OCI-LY3 (cell line): ENCODE results near the gene TBC1D4.

ENCODE experiments used
- H2AFZ ChIP-seq: fragments of 200-600, 300-600 bp; shearing (Covaris generic); 2 replicates; pipeline ENCODE4 v1.6.0; 2014; ENCODE audit warnings: antibody characterized with exemption, low read depth, low read length
- H3K27ac ChIP-seq: fragments of 200-600, 300-600 bp; sonication (generic); 2 replicates; pipeline ENCODE4 v1.5.1; 2014; ENCODE audit warnings: mild to moderate bottlenecking, low read length, moderate library complexity, mixed read lengths
- H3K27me3 ChIP-seq: fragments of 200-600, 300-600 bp; sonication (generic); 2 replicates; pipeline ENCODE4 v1.6.1; 2014; ENCODE audit warnings: low read depth, low read length, mixed read lengths
- H3K36me3 ChIP-seq: fragments of 200-600, 300-600 bp; sonication (generic); replicated peaks from 2 replicates; pipeline ENCODE3; 2014; ENCODE audit warnings: low read depth, low read length, mixed read lengths
- H3K4me1 ChIP-seq: fragments of 300-600, 200-600 bp; sonication (generic); 2 replicates; pipeline ENCODE4 v1.6.1; 2014; ENCODE audit warnings: low read length, mixed read lengths
- H3K4me2 ChIP-seq: fragments of 200-600, 300-600 bp; sonication (generic); 2 replicates; pipeline ENCODE4 v1.6.1; 2014; ENCODE audit warnings: low read length, mixed read lengths
- H3K4me3 ChIP-seq: fragments of 300-600, 200-600 bp; sonication (generic); 2 replicates; pipeline ENCODE4 v1.5.1; 2014; ENCODE audit warnings: antibody characterized with exemption, mild to moderate bottlenecking, low read length, moderate library complexity
- H3K79me2 ChIP-seq: fragments of 300-600, 200-600 bp; shearing (Covaris generic); 2 replicates; pipeline ENCODE4 v1.6.1; 2014; ENCODE audit warnings: mild to moderate bottlenecking, low read length, mixed read lengths
- H3K9ac ChIP-seq: fragments of 300-600, 200-600 bp; shearing (Covaris generic); 2 replicates; pipeline ENCODE4 v1.6.0; 2014; ENCODE audit warnings: mild to moderate bottlenecking, low read length, moderate library complexity
- H3K9me3 ChIP-seq: fragments of 200-600, 300-600 bp; shearing (Covaris generic); 2 replicates; pipeline ENCODE4 v1.6.1; 2014; ENCODE audit warnings: low read length, mixed read lengths; ENCODE audit not compliant: insufficient read depth
- H4K20me1 ChIP-seq: fragments of 200-600, 300-600 bp; sonication (generic); 2 replicates; pipeline ENCODE4 v1.6.1; 2016; ENCODE audit warnings: low read length, mixed read lengths; ENCODE audit not compliant: insufficient read depth
- EZH2phosphoT487 ChIP-seq: fragments of 200-600 bp; shearing (Covaris generic); IDR thresholded peaks from 2 replicates; pipeline ENCODE4 v1.6.1; 2018; ENCODE audit warnings: antibody characterized with exemption, mixed run types, low read depth
- TF ChIP-seq, protein P1 (sequence below): fragments of 200-600, 300-600 bp; sonication (generic); IDR thresholded peaks from 2 replicates; pipeline ENCODE4 v1.5.1; 2014; ENCODE audit warnings: antibody characterized with exemption, low read length, low read depth

TBC1D4 gene

DNA sequence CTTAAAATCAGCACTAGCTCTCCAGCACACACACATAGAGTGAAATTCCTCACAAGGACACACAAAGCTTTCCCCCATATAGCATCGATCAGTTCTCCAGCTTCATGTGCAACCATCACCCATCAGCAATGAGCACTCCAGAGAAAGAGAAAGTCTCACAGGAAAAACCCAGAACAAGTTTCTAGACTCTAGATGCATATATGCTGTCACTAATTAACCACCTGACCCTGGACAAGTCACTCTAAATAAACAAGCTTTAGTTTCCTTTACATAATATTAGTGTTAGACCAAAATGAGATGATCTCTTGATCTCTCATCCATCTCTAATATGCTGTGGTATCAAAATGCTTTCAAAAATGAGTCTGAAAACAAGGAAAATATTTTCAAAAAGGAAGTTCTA, 81.2 kb downstream of the TBC1D4 start:
- no peak for TF ChIP-seq EZH2phosphoT487
- TF ChIP-seq, protein P1, sequence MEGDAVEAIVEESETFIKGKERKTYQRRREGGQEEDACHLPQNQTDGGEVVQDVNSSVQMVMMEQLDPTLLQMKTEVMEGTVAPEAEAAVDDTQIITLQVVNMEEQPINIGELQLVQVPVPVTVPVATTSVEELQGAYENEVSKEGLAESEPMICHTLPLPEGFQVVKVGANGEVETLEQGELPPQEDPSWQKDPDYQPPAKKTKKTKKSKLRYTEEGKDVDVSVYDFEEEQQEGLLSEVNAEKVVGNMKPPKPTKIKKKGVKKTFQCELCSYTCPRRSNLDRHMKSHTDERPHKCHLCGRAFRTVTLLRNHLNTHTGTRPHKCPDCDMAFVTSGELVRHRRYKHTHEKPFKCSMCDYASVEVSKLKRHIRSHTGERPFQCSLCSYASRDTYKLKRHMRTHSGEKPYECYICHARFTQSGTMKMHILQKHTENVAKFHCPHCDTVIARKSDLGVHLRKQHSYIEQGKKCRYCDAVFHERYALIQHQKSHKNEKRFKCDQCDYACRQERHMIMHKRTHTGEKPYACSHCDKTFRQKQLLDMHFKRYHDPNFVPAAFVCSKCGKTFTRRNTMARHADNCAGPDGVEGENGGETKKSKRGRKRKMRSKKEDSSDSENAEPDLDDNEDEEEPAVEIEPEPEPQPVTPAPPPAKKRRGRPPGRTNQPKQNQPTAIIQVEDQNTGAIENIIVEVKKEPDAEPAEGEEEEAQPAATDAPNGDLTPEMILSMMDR, result no peak
- Histone ChIP-seq H3K4me2 (peak overlapping the region; percentile 1; the same call in 1 of the 2 replicates), H3K9me3 (peaks cover 10% of the 10 kb centered on the region), H3K27ac (no peak overlapping the region), H3K36me3 (peaks cover 6% of the 10 kb centered on the region), H4K20me1 (no peaks in the 10 kb centered on the region), H3K4me1 (peaks cover 22% of the 10 kb centered on the region), H3K4me3 (no peak overlapping the region), H3K9ac (no peak overlapping the region), H3K27me3 (no peaks in the 10 kb centered on the region; the same call in 1 of the 2 replicates), H3K79me2 (no peaks in the 10 kb centered on the region), H2AFZ (no peak overlapping the region)

- no peak overlapping the region for H3K27ac ChIP-seq
- H3K36me3 ChIP-seq, result peaks cover 6% of the 10 kb centered on the region
- H3K9ac ChIP-seq, result no peak overlapping the region
- TF ChIP-seq, protein P1, result no peak
- no peak for TF ChIP-seq EZH2phosphoT487
- no peaks in the 10 kb centered on the region for H3K79me2 ChIP-seq
- peaks cover 10% of the 10 kb centered on the region for H3K9me3 ChIP-seq
- H3K4me1 ChIP-seq, result peaks cover 22% of the 10 kb centered on the region
- no peak overlapping the region for H2AFZ ChIP-seq
- H3K4me3 ChIP-seq, result no peak overlapping the region
- H3K4me2 ChIP-seq, result no peak overlapping the region
- no peaks in the 10 kb centered on the region for H4K20me1 ChIP-seq
- no peaks in the 10 kb centered on the region; the same call in 1 of the 2 replicates for H3K27me3 ChIP-seq
These were observed 82.1 kb downstream of the TBC1D4 start for GRCh38 chr13:75399879-75400217.

DNA sequence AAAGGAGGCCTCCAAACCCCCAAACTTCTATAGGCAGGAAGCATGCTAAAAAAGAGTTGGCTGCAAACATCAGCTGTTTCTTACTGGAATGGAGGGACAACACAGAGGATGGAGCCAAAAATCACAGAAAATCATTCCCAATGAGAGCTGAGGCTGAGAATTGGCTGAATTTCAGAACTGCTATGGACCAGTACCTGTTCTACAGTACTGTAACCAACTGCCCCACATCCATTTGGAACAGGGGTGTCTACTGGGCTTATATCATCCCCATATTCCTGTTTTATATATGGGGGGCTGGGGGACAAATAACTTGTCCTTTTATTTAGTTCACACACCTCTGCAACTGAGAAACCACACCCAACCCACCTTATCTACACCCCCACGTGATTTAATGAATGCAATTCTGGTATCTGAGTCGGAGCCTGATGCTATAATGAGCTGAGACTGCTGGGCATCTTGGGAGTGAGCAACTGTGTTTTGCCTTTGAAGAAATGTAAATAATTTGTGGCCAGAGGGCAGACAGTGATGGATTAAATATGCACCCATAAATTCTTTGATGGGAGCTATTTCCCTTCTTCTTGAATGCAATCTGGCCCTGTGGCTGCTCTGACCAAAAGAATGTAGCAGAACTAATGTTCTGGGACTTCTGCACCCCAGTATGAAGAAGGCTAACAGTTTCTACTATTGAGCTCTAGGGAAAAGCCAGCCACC, 82.6 kb downstream of the TBC1D4 start:
- Histone ChIP-seq H3K79me2 (no peaks in the 10 kb centered on the region), H3K36me3 (peaks cover 6% of the 10 kb centered on the region), H3K9ac (no peak overlapping the region), H3K4me3 (no peak overlapping the region), H2AFZ (no peak overlapping the region), H3K4me1 (peaks cover 22% of the 10 kb centered on the region), H3K4me2 (no peak overlapping the region), H3K9me3 (peaks cover 10% of the 10 kb centered on the region), H3K27me3 (no peaks in the 10 kb centered on the region; the same call in 1 of the 2 replicates), H3K27ac (no peak overlapping the region), H4K20me1 (no peaks in the 10 kb centered on the region)
- no peak for TF ChIP-seq EZH2phosphoT487
- TF ChIP-seq, protein P1, result no peak

GRCh38 chr13:75398072-75398471, 83.9 kb downstream of the TBC1D4 start:
- H3K79me2 ChIP-seq, result no peaks in the 10 kb centered on the region

More at GRCh38 chr13:75398072-75398471, 83.9 kb downstream of the TBC1D4 start:
- no peak overlapping the region for H3K27ac ChIP-seq
- TF ChIP-seq EZH2phosphoT487, result no peak
- TF ChIP-seq, protein P1, result no peak
- peaks cover 10% of the 10 kb centered on the region for H3K9me3 ChIP-seq
- H4K20me1 ChIP-seq, result no peaks in the 10 kb centered on the region
- peaks cover 6% of the 10 kb centered on the region for H3K36me3 ChIP-seq
- H2AFZ ChIP-seq, result no peak overlapping the region
- H3K27me3 ChIP-seq, result no peaks in the 10 kb centered on the region; the same call in 1 of the 2 replicates
- H3K4me2 ChIP-seq, result no peak overlapping the region
- no peak overlapping the region for H3K4me3 ChIP-seq
- H3K4me1 ChIP-seq, result peaks cover 26% of the 10 kb centered on the region
- no peak overlapping the region for H3K9ac ChIP-seq
